GM21528 (cell line): ENCODE results near the gene ANKHD1.
"Not testable (repeated sequence)": the region's sequence is repeated elsewhere in the genome, so short reads cannot be mapped to it uniquely, and the experiment has no call there.

ENCODE experiments used
- ATAC-seq: cut with Tn5 transposase; IDR thresholded peaks from one replicate; pipeline ENCODE4 v1.9.1; 2021; ENCODE audit warnings: mild to moderate bottlenecking, moderate library complexity; ENCODE audit not compliant: unreplicated experiment, low FRiP score

ANKHD1 gene

GRCh38 chr5:140575309-140575708 is 173.7 kb downstream of the ANKHD1 start:
- ATAC-seq, result no peak

- ATAC-seq, result no peak
Measured at GRCh38 chr5:140576776-140577201, 175.2 kb downstream of the ANKHD1 start.

- not testable (repeated sequence) for ATAC-seq
Measured at GRCh38 chr5:140579188-140579747, 177.6 kb downstream of the ANKHD1 start.

GRCh38 chr5:140587495-140587894 is 185.9 kb downstream of the ANKHD1 start:
- no peak for ATAC-seq

GRCh38 chr5:140588311-140589070 is 186.9 kb downstream of the ANKHD1 start:
- ATAC-seq, result no peak
